IMR-90 (cell line): Measurements from ENCODE around the gene GRID1. TPM values are rescaled to one million over a fixed set of nuclear protein-coding genes. Genes with fewer than 3 reads are reported as not detected.

Experiments used
- ATAC-seq: fragments of 200-7000 bp; cut with Tn5 transposase; 2 replicates; pipeline ENCODE4 v1.9.1; 2020; ENCODE audit warnings: low read depth, mild to moderate bottlenecking, moderate library complexity
- BruUV-seq: library from RNA; stranded (reverse); fragments of 400-500 nt; replicated peaks from 2 replicates; lab custom pipeline; 2021; lab: Mats Ljungman, UMichigan
- CTCF ChIA-PET: fragments of 300-600 bp; formaldehyde crosslinking; extraction: SDS; loops from one replicate; lab custom pipeline; 2021; ENCODE audit warnings: antibody characterized with exemption; lab: Yijun Ruan, JAX
- POLR2A ChIA-PET: fragments of 300-600 bp; sonication (Branson Sonifier 250); formaldehyde crosslinking; loops from one replicate; lab custom pipeline; 2022; ENCODE audit warnings: antibody characterized with exemption; ENCODE audit not compliant: unreplicated experiment; lab: Charles Lee
- DNase-seq: peaks from one replicate; pipeline ENCODE4 v3.0.0; 2013
- H2AFZ ChIP-seq: replicated peaks from 2 replicates; pipeline ENCODE3; 2013; ENCODE audit warnings: low read length, mild to moderate bottlenecking; ENCODE audit not compliant: poor library complexity
- H2AK5ac ChIP-seq: 2 replicates; pipeline ENCODE4 v1.6.1; 2013; ENCODE audit warnings: low read depth, low read length, inconsistent platforms
- H2AK9ac ChIP-seq: replicated peaks from 2 replicates; pipeline ENCODE3; 2013; ENCODE audit warnings: mild to moderate bottlenecking, low read depth, low read length, moderate library complexity; ENCODE audit not compliant: poor library complexity
- H2BK120ac ChIP-seq: 2 replicates; pipeline ENCODE4 v1.6.1; 2013; ENCODE audit warnings: low read depth, low read length, inconsistent platforms
- H2BK15ac ChIP-seq: 3 replicates; pipeline ENCODE4 v1.6.1; 2013; ENCODE audit warnings: low read depth, low read length, inconsistent platforms
- H2BK20ac ChIP-seq: 2 replicates; pipeline ENCODE4 v1.6.1; 2013; ENCODE audit warnings: low read depth, mild to moderate bottlenecking, inconsistent platforms, low read length, moderate library complexity
- H2BK5ac ChIP-seq: 2 replicates; pipeline ENCODE4 v1.6.1; 2013; ENCODE audit warnings: mild to moderate bottlenecking, low read depth, low read length, inconsistent platforms; ENCODE audit not compliant: poor library complexity, severe bottlenecking
- H3K14ac ChIP-seq: replicated peaks from 2 replicates; pipeline ENCODE4 v1.6.1; 2013; ENCODE audit warnings: low read depth, low read length, inconsistent platforms
- H3K18ac ChIP-seq: 2 replicates; pipeline ENCODE4 v1.6.1; 2013; ENCODE audit warnings: low read depth, low read length, control low read depth
- H3K23ac ChIP-seq: 2 replicates; pipeline ENCODE4 v1.6.1; 2013; ENCODE audit warnings: low read depth, low read length, inconsistent platforms
- H3K27ac ChIP-seq: 2 replicates; pipeline ENCODE4 v1.5.1; 2013; ENCODE audit warnings: mild to moderate bottlenecking, control low read depth, low read length; ENCODE audit not compliant: insufficient read depth
- H3K27me3 ChIP-seq: 2 replicates; pipeline ENCODE4 v1.6.1; 2013; ENCODE audit warnings: low read length; ENCODE audit not compliant: control insufficient read depth, insufficient read depth
- H3K36me3 ChIP-seq: 2 replicates; pipeline ENCODE4 v1.6.1; 2013; ENCODE audit warnings: low read length, mixed read lengths; ENCODE audit not compliant: control insufficient read depth, insufficient read depth
- H3K4ac ChIP-seq: 2 replicates; pipeline ENCODE4 v1.6.1; 2013; ENCODE audit warnings: low read depth, low read length, inconsistent platforms
- H3K4me1 ChIP-seq: 2 replicates; pipeline ENCODE4 v1.6.1; 2013; ENCODE audit warnings: low read length, mixed read lengths; ENCODE audit not compliant: control insufficient read depth, insufficient read depth
- H3K4me2 ChIP-seq: 2 replicates; pipeline ENCODE4 v1.6.1; 2013; ENCODE audit warnings: low read depth, mild to moderate bottlenecking, control low read depth, low read length, moderate library complexity
- H3K4me3 ChIP-seq: 2 replicates; pipeline ENCODE4 v1.5.1; 2013; ENCODE audit warnings: low read depth, mild to moderate bottlenecking, control low read depth, low read length, moderate library complexity; ENCODE audit not compliant: insufficient read depth
- H3K56ac ChIP-seq: 2 replicates; pipeline ENCODE4 v1.6.1; 2013; ENCODE audit warnings: low read length, inconsistent platforms; ENCODE audit not compliant: insufficient read depth; ENCODE audit errors: extremely low read depth
- H3K79me1 ChIP-seq, 2 experiments: 2 replicates each; pipeline ENCODE4 v1.6.1; 2013; ENCODE audit warnings: low read length in 2 of 2, inconsistent platforms in 1 of 2, low read depth in 1 of 2
- H3K9ac ChIP-seq: 2 replicates; pipeline ENCODE4 v1.6.1; 2013; ENCODE audit warnings: low read depth, low read length, control low read depth
- H3K9me1 ChIP-seq: 2 replicates; pipeline ENCODE4 v1.6.1; 2013; ENCODE audit warnings: low read length, inconsistent platforms; ENCODE audit not compliant: insufficient read depth
- H3K9me3 ChIP-seq: 2 replicates; pipeline ENCODE4 v1.6.1; 2013; ENCODE audit warnings: low read length; ENCODE audit not compliant: control insufficient read depth, insufficient read depth
- H4K20me1 ChIP-seq: 2 replicates; pipeline ENCODE4 v1.6.1; 2013; ENCODE audit warnings: low read length, inconsistent platforms; ENCODE audit not compliant: insufficient read depth
- H4K5ac ChIP-seq: 2 replicates; pipeline ENCODE4 v1.6.1; 2013; ENCODE audit warnings: mild to moderate bottlenecking, low read depth, low read length, control low read depth
- H4K8ac ChIP-seq, 2 experiments: 2 replicates each; pipeline ENCODE4 v1.6.1; 2013; ENCODE audit warnings: low read depth in 2 of 2, low read length in 2 of 2, control low read depth in 1 of 2, inconsistent platforms in 1 of 2
- H4K91ac ChIP-seq: 2 replicates; pipeline ENCODE4 v1.6.1; 2013; ENCODE audit warnings: low read depth, low read length, inconsistent platforms; ENCODE audit not compliant: insufficient read depth
- CTCF ChIP-seq: conservative IDR thresholded peaks from 2 replicates; pipeline ENCODE4 v1.5.1; 2012; ENCODE audit warnings: mild to moderate bottlenecking, low read depth, low read length, improper control_type of control experiment
- POLR2A ChIP-seq: IDR thresholded peaks from 2 replicates; pipeline ENCODE4 v1.6.1; 2012; ENCODE audit warnings: mild to moderate bottlenecking, low read depth, low read length
- RAD21 ChIP-seq: IDR thresholded peaks from 2 replicates; pipeline ENCODE4 v1.6.1; 2012; ENCODE audit warnings: low read length, improper control_type of control experiment
- WGBS, 2 experiments: methylation state at CpG; one replicate each; pipeline versions ENCODE4 v1.1.5 to v1.1.7; 2013; ENCODE audit warnings: missing lambda C conversion rate in 2 of 2; ENCODE audit not compliant: insufficient read length in 1 of 2; ENCODE audit errors: extremely low coverage in 2 of 2; 5-methylcytosine and 5-hydroxymethylcytosine counted together
- dilution Hi-C: fragments of 300-500 bp; cut with HindIII; formaldehyde crosslinking; loops from one replicate; pipeline ENCODE4 v1.14.3; 2018; ENCODE audit warnings: low sequenced_read_pairs; ENCODE audit not compliant: unreplicated experiment
- in situ Hi-C: fragments of 300-500 bp; cut with MboI; formaldehyde crosslinking; loops from 3 replicates; pipeline ENCODE4 v1.14.3; 2019; ENCODE audit warnings: low sequenced_read_pairs, inconsistent platforms, mixed read lengths
- intact Hi-C: fragments of 100-400 bp; cut with micrococcal nuclease; formaldehyde crosslinking; loops from 2 replicates; pipeline ENCODE4 v1.10.0; 2022
- polyA plus RNA-seq, 3 experiments: library from polyadenylated mRNA; depleted of rRNA; stranded (reverse); fragments of >200 nt; gene quantifications; 2 replicates each; pipeline ENCODE4 v1.2.3, GENCODE V29; 2012; ENCODE audit warnings: low replicate concordance in 1 of 3
- total RNA-seq: library from RNA; depleted of rRNA; stranded (reverse); fragments of >200 nt; gene quantifications from 2 replicates; pipeline ENCODE4 v1.2.3, GENCODE V29; 2012

GRID1 gene
- total and polyA plus RNA-seq, 2 of the 4 experiments (the other 2 are of a cell fraction) = not detected

- no peaks in the 10 kb centered on the region for H3K36me3 ChIP-seq
- H2BK15ac ChIP-seq = no peak overlapping the region
- peaks cover 2% of the 10 kb centered on the region; the same call in 1 of the 2 replicates for H3K9me3 ChIP-seq
- no peak overlapping the region for H3K23ac ChIP-seq
- no peak for TF ChIP-seq POLR2A
- peak; percentile 41 for TF ChIP-seq RAD21
- TF ChIP-seq CTCF = peak; percentile 28; the same call in 1 of the 2 replicates
- no peak overlapping the region for H3K4ac ChIP-seq
- H4K20me1 ChIP-seq = no peaks in the 10 kb centered on the region; the same call in none of the 2 replicates
- CTCF ChIA-PET = interaction anchor here (0.6 kb wide), 1 partner anchor 214 kb away, joined by 6 read pairs; no protein-coding TSS in a partner anchor
- no peak overlapping the region for H3K4me3 ChIP-seq
- H3K9me1 ChIP-seq = no peaks in the 10 kb centered on the region
- intact Hi-C loops = no loop called here
- no peak overlapping the region for H4K5ac ChIP-seq
- no peak overlapping the region for H2AK9ac ChIP-seq
- H2AK5ac ChIP-seq = no peak overlapping the region
- H3K56ac ChIP-seq = no peak overlapping the region
- H3K18ac ChIP-seq = no peak overlapping the region
- DNase-seq (no peak), ATAC-seq (peak; percentile 21)
- H3K4me1 ChIP-seq = no peaks in the 10 kb centered on the region; the same call in 1 of the 2 replicates
- no peak overlapping the region for H3K4me2 ChIP-seq
- no peak overlapping the region for H4K91ac ChIP-seq
- dilution Hi-C loops = no loop called here
- peaks cover 78% of the 10 kb centered on the region for H3K27me3 ChIP-seq
- H2AFZ ChIP-seq = no peak overlapping the region
- H3K27ac ChIP-seq = no peak overlapping the region
- BruUV-seq = no TSS peak
- no peak overlapping the region for H3K14ac ChIP-seq
- in situ Hi-C loops = no loop called here
- H2BK20ac ChIP-seq = no peak overlapping the region
- H4K8ac ChIP-seq = no peak overlapping the region
- no peaks in the 10 kb centered on the region for H3K79me1 ChIP-seq
- H3K9ac ChIP-seq = no peak overlapping the region
- H2BK5ac ChIP-seq = no peak overlapping the region
- POLR2A ChIA-PET = no interaction called here
- H2BK120ac ChIP-seq = no peak overlapping the region
- 8% methylated on average over 32 of the region's 80 CpGs; no CpG with 5 or more reads in 1 of the 2 experiments for WGBS, 2 experiments
Observed at GRCh38 chr10:86363184-86363832, 3.3 kb downstream of the GRID1 start.
